T47D (cell line): ENCODE measurements around the gene KCND1.
A peak's percentile ranks its signal among the peaks of the same experiment; 100 is the strongest.

Experiments used
- DNase-seq, 2 experiments: peaks; one replicate each; pipeline versions ENCODE4 v3.0.0 to v3.0.0-alpha.2; 2011 to 2012; ENCODE audit warnings: low read depth in 1 of 2, low spot score in 1 of 2
- JUND ChIP-seq: IDR thresholded peaks from 2 replicates; pipeline ENCODE4 v1.6.1; 2012; ENCODE audit warnings: low read depth
- in situ Hi-C: cut with HindIII; loops from 2 replicates; pipeline ENCODE4 v1.10.0; 2016; ENCODE audit warnings: low sequenced_read_pairs, low pct_unique_long_range_greater_than_20kb

Gene KCND1

GRCh38 chrX:48971249-48972219, at the start of gene KCND1:
KCND1 (minus strand) TSS chrX:48971844; CDS start chrX:48970271, 1,573 bp downstream.
- DNase-seq, result no peak
- no peak for TF ChIP-seq JUND

GRCh38 chrX:49019599-49020249, 48.1 kb upstream of the KCND1 start:
- in situ Hi-C loops, result no loop called here
- no peak for TF ChIP-seq JUND
- no peak for DNase-seq

More at GRCh38 chrX:48971249-48972219, at the start of gene KCND1:
- in situ Hi-C loops, result no loop called here

GRCh38 chrX:49019050-49019449, 47.4 kb upstream of the KCND1 start:
- no peak for DNase-seq
- in situ Hi-C loops, result no loop called here
- no peak for TF ChIP-seq JUND

- TF ChIP-seq JUND, result no peak
- in situ Hi-C loops, result no loop called here
- peak in 1 of 2 experiments; percentile 24 for DNase-seq
Observed at GRCh38 chrX:49003696-49004095, 32.1 kb upstream of the KCND1 start.

- TF ChIP-seq JUND, result no peak
- in situ Hi-C loops, result no loop called here
Observed at GRCh38 chrX:49002091-49002935, 30.7 kb upstream of the KCND1 start, which contains the start of gene GRIPAP1. GRIPAP1 (minus strand) TSS chrX:49002264; CDS start chrX:49002229, 35 bp downstream.

GRCh38 chrX:49001521-49002090, 30.0 kb upstream of the KCND1 start:
- peak; percentile 13 to 43 for DNase-seq
- no peak for TF ChIP-seq JUND

More at GRCh38 chrX:49002091-49002935, 30.7 kb upstream of the KCND1 start, which contains the start of gene GRIPAP1:
- peak; percentile 65 to 93 for DNase-seq

GRCh38 chrX:49000636-49001035, 29.0 kb upstream of the KCND1 start:
- DNase-seq, result no peak
- no peak for TF ChIP-seq JUND
- in situ Hi-C loops, result no loop called here

More at GRCh38 chrX:49001521-49002090, 30.0 kb upstream of the KCND1 start:
- in situ Hi-C loops, result no loop called here

GRCh38 chrX:48999030-48999429, 27.4 kb upstream of the KCND1 start:
- no peak for TF ChIP-seq JUND
- in situ Hi-C loops, result no loop called here
- no peak for DNase-seq

- in situ Hi-C loops, result no loop called here
- DNase-seq, result no peak
- no peak for TF ChIP-seq JUND
Observed at GRCh38 chrX:48998391-48998790, 26.7 kb upstream of the KCND1 start.

GRCh38 chrX:48997865-48998264, 26.2 kb upstream of the KCND1 start:
- DNase-seq, result no peak
- no peak for TF ChIP-seq JUND
- in situ Hi-C loops, result no loop called here

- in situ Hi-C loops, result no loop called here
- no peak for DNase-seq
- no peak for TF ChIP-seq JUND
Observed at GRCh38 chrX:48997455-48997854, 25.8 kb upstream of the KCND1 start.

GRCh38 chrX:48996969-48997368, 25.3 kb upstream of the KCND1 start:
- DNase-seq, result peak; percentile 6 to 16
- TF ChIP-seq JUND, result no peak
- in situ Hi-C loops, result no loop called here
